ENCODE measurements around the gene PROB1. TPM values are rescaled to one million over a fixed set of nuclear protein-coding genes. Genes with fewer than 3 reads are reported as not detected.
"Not testable (repeated sequence)": the region's sequence is repeated elsewhere in the genome, so short reads cannot be mapped to it uniquely, and the experiment has no call there.

The PROB1 gene
- polyA plus RNA-seq, 1 donor from 2014 or later = 0.74 TPM

DNA sequence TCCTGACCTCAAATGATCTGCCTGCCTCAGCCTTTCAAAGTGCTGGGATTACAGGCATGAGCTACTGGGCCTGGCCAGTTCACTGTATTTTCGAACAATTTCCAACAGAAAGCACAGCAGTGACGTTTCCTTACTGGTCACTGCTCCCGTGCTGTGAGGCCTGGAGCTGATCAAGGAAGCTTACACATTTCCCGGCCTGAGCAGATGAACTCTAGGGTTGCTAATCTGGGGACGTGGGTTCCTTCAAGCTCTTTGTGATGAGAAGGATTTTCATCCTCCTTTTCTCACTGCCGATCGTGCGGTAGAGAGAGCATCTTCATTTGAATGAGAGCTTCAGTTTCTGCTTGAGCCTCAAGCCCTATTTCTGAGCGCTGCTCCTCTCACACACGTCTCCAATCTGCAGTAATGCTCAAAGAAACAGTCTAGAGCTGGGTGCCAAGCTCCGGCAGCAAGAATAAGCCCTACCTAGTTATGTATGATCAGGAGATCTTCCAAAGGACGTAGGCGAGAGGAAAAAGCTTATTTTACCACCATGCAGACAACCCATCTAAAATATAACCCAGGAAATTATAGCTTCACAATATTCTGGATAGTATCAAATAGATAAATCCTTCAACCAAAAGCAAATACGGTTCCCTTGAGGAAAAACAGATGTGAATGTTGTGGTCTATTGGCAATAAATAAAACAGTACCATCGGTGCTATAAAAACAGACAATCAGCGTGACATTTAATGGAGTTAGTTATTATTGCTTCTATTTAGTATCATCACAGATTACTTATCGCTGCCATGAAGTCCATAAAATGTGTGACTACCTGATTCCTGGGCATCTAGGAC lies 16.3 kb upstream of the PROB1 start:
- no peak overlapping the region for H2AFZ ChIP-seq (ENCODE audit: low read depth, low read length)
- no peaks in the 10 kb centered on the region for H3K79me2 ChIP-seq (replicated peaks; ENCODE audit: insufficient read depth, low read length)

DNA sequence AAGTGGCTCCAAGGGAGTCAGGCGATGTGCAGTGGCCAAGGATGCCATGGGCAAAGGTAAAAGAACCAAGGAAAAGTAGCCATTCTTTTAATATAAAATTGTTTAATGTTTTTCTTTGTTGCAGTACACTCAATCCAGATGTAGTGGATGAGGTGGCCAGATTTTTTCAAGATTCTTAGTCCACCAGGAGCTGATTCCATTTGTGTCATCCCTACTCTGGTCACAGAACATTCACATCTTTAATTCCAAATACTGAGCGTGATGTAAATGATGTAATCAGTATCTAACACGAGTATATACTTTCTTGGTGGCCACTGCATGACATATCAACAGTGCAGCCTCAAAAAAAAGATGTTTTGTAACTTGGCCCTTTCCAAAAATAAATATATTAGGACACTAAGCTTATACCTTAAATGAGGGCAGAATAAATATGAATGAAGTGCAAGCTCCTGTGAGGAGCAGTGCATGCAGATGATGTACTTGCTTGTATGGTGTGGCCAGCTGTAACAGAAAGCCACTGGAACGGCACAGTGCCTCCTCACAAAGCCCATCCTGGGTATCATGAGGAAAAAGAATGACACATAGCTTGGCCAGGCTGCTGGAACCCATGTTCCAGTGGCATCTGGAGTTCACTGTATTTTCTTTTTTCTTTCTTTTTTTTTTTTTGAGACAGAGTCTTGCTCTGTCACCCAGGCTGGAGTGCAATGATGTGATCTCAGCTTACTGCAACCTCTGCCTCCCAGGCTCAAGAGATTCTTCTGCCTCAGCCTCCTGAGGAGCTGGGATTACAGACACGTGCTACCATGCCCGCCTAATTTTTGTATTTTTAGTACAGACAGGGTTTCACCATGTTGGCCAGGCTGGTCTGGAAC lies 15.5 kb upstream of the PROB1 start:
- Histone ChIP-seq H4K20me1 (ENCODE audit: insufficient read depth) (no peaks in the 10 kb centered on the region), H3F3A (ENCODE audit: insufficient read depth, low read length, poor library complexity, severe bottlenecking) (no peaks in the 10 kb centered on the region), H3K4me3 (ENCODE audit: low read length) (no peak overlapping the region), H3K27ac (ENCODE audit: low read length) (no peak overlapping the region), H3K4me2 (ENCODE audit: low read length) (no peak overlapping the region), H3K9ac (ENCODE audit: low read length) (no peak overlapping the region), H3K27me3 (ENCODE audit: insufficient read depth, low read depth, low read length) (no peaks in the 10 kb centered on the region), H3K79me2 (replicated peaks; ENCODE audit: insufficient read depth, low read length) (no peaks in the 10 kb centered on the region), H3K36me3 (ENCODE audit: insufficient read depth, low read length) (no peaks in the 10 kb centered on the region), H3K9me2 (ENCODE audit: insufficient read depth, low read length) (no peaks in the 10 kb centered on the region), H2AFZ (ENCODE audit: low read depth, low read length) (no peak overlapping the region), H3K9me3 (ENCODE audit: low read length) (no peaks in the 10 kb centered on the region)
- TF ChIP-seq SMC3 (conservative IDR thresholded peaks at IDR 0.05; ENCODE audit: poor library complexity) (no peak), POLR2AphosphoS5 (IDR thresholded peaks at IDR 0.05) (no peak)

More for the DNA sequence above, 16.3 kb upstream of the PROB1 start:
- H4K20me1 ChIP-seq (ENCODE audit: insufficient read depth) = no peaks in the 10 kb centered on the region
- no peak overlapping the region for H3K9ac ChIP-seq (ENCODE audit: low read length)
- H3K27ac ChIP-seq (ENCODE audit: low read length) = no peak overlapping the region
- no peak overlapping the region for H3K4me3 ChIP-seq (ENCODE audit: low read length)
- TF ChIP-seq CTCF (IDR thresholded peaks at IDR 0.05; ENCODE audit: poor library complexity, severe bottlenecking) (no peak), EP300 (conservative IDR thresholded peaks at IDR 0.05; ENCODE audit: poor library complexity, severe bottlenecking) (no peak), POLR2AphosphoS5 (IDR thresholded peaks at IDR 0.05) (no peak), SMC3 (conservative IDR thresholded peaks at IDR 0.05; ENCODE audit: poor library complexity) (no peak), MXI1 (conservative IDR thresholded peaks at IDR 0.05; ENCODE audit: poor library complexity, severe bottlenecking) (no peak), TAF1 (IDR thresholded peaks at IDR 0.05; ENCODE audit: low read depth) (no peak), EZH2 (IDR thresholded peaks at IDR 0.05; ENCODE audit: borderline replicate concordance, insufficient read depth, low read length, poor library complexity, severe bottlenecking) (no peak), RAD21 (conservative IDR thresholded peaks at IDR 0.05) (no peak)
- TF ChIP-seq, protein P1, sequence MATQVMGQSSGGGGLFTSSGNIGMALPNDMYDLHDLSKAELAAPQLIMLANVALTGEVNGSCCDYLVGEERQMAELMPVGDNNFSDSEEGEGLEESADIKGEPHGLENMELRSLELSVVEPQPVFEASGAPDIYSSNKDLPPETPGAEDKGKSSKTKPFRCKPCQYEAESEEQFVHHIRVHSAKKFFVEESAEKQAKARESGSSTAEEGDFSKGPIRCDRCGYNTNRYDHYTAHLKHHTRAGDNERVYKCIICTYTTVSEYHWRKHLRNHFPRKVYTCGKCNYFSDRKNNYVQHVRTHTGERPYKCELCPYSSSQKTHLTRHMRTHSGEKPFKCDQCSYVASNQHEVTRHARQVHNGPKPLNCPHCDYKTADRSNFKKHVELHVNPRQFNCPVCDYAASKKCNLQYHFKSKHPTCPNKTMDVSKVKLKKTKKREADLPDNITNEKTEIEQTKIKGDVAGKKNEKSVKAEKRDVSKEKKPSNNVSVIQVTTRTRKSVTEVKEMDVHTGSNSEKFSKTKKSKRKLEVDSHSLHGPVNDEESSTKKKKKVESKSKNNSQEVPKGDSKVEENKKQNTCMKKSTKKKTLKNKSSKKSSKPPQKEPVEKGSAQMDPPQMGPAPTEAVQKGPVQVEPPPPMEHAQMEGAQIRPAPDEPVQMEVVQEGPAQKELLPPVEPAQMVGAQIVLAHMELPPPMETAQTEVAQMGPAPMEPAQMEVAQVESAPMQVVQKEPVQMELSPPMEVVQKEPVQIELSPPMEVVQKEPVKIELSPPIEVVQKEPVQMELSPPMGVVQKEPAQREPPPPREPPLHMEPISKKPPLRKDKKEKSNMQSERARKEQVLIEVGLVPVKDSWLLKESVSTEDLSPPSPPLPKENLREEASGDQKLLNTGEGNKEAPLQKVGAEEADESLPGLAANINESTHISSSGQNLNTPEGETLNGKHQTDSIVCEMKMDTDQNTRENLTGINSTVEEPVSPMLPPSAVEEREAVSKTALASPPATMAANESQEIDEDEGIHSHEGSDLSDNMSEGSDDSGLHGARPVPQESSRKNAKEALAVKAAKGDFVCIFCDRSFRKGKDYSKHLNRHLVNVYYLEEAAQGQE (IDR thresholded peaks at IDR 0.05; ENCODE audit: borderline replicate concordance) = no peak
- H3K36me3 ChIP-seq (ENCODE audit: insufficient read depth, low read length) = no peaks in the 10 kb centered on the region
- H3F3A ChIP-seq (ENCODE audit: insufficient read depth, low read length, poor library complexity, severe bottlenecking) = no peaks in the 10 kb centered on the region
- no peaks in the 10 kb centered on the region for H3K9me3 ChIP-seq (ENCODE audit: low read length)
- no peaks in the 10 kb centered on the region for H3K9me2 ChIP-seq (ENCODE audit: insufficient read depth, low read length)
- no peaks in the 10 kb centered on the region for H3K27me3 ChIP-seq (ENCODE audit: insufficient read depth, low read depth, low read length)
- H3K4me2 ChIP-seq (ENCODE audit: low read length) = no peak overlapping the region

GRCh38 chr5:139409116-139409515 lies 14.2 kb upstream of the PROB1 start:
- H3K4me2 ChIP-seq (ENCODE audit: low read length); H3K27ac ChIP-seq (ENCODE audit: low read length); H3K36me3 ChIP-seq (ENCODE audit: insufficient read depth, low read length); H4K20me1 ChIP-seq (ENCODE audit: insufficient read depth); H3K79me2 ChIP-seq (replicated peaks; ENCODE audit: insufficient read depth, low read length); H3F3A ChIP-seq (ENCODE audit: insufficient read depth, low read length, poor library complexity, severe bottlenecking); H3K9me2 ChIP-seq (ENCODE audit: insufficient read depth, low read length); H3K9ac ChIP-seq (ENCODE audit: low read length); H3K27me3 ChIP-seq (ENCODE audit: insufficient read depth, low read depth, low read length); H2AFZ ChIP-seq (ENCODE audit: low read depth, low read length); H3K4me3 ChIP-seq (ENCODE audit: low read length); H3K9me3 ChIP-seq (ENCODE audit: low read length): not testable (repeated sequence)
